ENCODE data around the gene PSMA6.
"Not testable (repeated sequence)": the region's sequence is repeated elsewhere in the genome, so short reads cannot be mapped to it uniquely, and the experiment has no call there.

Gene PSMA6

DNA sequence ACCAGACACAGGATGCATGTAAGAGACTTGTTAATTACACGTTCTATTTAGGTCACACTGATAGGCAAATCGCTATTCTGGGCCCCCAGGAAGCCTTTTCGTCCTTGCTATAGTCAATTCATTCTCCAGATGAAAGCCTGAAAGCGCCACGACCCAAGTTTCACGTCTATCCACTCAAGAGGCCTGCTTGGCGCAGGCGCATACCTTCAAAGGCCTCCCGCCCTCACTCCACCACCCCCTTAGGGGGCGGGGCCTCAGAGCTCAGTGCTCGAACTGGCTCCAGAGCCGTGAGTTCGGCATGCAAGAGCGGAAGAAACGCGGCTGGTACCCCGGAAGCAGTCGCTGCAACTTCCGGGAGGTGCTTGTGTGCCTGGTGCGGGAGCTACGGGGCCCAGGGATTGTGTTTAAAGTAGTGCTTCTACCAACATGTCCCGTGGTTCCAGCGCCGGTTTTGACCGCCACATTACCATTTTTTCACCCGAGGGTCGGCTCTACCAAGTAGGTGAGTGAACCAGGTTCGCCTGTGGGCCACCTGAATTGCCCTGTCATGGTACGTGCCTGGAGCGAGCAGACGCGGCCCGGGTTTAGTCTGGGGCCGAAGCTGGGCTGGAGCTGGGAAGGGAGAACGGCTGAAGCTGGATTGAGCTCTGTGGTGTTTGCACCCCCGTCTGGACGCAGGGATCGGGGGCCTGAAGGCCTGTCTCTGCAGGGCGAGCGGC lies at the start of gene PSMA6:
TSS of gene PSMA6 (plus strand) at position 332 of the 719 bp plus-strand sequence. CDS start at position 427, 95 bp downstream.
- peak; percentile 92 for DNase-seq (ENCODE audit: low read depth)

DNA sequence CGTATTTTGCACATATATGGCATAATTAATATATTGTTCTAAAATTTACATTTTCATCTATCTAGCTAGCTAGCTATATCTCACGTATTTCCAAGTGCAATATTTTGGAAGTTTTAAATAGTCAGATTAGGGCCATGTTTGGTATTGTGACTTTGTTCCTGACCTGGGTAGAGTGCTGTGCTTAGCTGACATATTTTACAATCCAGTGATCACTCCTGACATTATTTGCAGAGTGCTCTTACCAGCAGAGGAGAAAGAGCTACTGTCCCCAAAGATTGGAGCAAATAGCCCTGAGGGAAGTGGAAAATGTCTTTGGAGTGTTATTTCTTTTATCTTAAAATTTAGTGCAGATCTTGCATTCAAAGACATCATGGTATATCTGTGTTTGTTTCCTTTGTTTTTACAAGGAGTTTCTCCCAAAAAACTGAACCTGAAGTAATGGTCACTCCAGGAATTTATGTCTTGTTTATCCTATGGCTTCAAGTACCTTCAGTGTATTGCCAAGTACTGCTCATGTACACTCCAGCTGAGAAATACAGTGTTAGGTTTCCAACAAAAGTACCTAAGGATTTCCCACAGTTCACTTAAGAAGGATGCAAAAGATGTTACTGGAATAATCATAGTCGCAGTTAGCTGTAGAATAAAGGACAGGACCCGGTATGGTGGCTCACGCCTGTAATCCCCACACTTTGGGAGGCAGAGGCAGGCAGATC lies 49.4 kb upstream of the PSMA6 start:
- no peak for DNase-seq (ENCODE audit: low read depth)

DNA sequence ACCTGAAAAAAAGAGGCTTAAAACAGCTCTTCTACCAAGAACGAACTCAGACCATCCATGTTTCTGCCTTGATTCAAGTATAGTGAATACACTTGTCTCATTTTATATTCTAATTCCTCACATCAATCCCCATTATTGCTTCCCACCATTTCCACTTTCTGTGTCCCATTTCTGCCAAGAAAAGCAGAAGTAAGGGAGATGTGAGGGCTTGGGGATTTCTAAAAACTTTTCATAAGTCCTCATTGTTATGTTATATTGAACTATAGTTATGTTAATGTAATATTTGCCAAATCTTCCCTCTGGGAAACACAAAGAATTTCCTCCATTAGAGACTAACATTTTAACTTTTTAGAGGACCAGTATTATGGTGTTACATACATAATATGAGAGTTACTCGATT lies 48.2 kb upstream of the PSMA6 start:
- DNase-seq (ENCODE audit: low read depth), result no peak

DNA sequence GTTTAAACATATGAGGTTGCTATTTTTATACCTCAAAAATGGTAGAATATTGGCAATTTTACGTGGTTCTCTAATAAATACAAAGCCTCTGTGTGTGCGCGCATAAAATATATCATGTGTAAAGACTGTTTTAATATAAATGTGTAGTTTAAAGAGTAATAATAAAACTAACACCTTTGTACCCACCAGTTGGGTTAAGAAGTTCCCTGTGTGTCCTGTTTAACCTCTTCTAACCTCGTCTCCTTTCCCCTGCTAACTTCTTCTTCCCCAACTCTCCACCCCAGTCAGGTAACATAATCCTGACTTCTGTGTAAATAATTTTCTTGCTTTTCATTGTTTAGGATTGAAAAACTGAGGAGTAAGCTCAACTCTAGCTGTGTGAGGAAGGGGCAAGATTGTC lies 47.6 kb upstream of the PSMA6 start:
- no peak for DNase-seq (ENCODE audit: low read depth)

DNA sequence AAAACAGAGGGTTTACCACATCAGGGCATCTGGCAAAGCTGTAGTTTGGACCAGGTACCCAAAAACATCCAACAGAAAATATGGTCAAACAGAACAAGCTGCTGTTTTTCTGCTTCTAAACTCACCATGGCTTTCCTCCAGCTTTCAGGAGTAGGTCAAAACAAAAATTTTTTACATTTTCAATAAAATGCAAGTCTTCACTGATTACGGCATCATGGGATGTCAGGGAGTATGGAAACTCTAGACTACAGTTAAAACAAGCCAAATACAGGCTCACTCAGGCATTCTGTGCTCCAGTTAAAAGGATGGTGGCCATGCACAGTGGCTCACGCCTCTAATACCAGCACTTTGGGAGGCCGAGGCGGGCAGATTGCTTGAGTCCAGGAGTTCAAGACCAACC lies 47.1 kb upstream of the PSMA6 start:
- no peak for DNase-seq (ENCODE audit: low read depth)

DNA sequence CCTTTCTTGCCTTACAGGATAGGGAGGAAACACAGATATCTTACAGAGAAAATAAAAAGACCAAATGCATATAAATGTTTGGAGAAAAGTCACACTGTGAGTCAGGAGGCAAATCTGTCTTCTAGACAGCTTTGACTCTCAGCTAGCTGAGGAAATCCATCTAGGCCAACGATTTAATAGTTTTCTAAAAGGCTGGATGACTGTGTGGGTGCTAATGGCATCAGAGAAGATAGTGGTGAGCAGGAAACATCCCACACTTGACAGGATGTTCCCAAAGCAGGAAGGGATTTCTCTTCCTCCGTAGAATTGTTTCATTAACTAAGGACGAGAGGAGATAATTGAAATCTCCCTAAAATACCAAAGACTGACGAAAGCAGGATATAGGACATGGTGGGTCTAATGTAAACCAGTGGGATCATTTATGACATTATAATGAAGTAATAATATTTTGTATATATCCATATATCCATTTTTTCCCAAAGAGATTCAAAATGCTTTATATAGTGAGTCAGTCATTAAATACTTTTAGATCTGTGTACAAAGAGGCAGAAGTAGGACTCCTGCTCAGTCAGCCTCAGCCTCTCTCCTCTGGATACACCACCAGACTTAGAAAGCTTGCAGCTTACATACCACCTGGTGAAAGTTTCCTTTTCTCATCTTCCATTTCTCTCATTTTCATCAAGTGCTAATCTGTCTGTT lies 44.3 kb upstream of the PSMA6 start:
- no peak for DNase-seq (ENCODE audit: low read depth)

DNA sequence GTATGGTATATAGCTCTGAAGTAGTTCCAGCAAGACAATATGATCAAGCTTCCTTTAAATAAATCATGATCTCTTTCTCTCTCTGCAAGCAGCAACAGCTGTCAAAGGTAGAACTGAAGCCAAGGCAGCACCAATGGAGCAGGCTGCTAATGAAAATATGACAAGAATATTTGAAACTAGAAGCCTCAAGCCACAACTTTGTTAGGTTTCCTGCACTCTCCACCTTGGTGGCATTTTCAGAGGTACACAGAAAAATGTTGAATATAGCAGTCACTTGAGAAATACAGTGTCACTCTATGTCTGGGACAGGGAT lies 43.8 kb upstream of the PSMA6 start:
- no peak for DNase-seq (ENCODE audit: low read depth)

DNA sequence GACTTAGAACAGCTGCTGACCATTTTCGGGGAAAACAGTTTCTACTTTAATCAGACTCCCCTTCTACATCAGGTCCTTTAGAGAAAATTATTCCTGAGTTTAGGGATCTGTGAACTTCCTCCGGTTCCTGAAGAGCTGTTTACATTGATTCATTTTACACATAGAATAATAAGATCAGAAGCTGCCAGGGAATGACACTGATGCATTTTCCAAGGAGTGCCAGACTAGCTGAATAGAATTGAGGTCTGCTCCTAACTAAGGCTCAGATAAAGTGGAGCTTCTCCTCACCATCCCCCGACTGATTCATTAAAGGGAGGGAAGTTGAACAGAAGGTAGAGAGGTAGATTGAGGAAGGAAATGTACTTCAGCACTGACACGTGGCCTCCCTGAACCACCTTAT lies 41.9 kb upstream of the PSMA6 start:
- DNase-seq (ENCODE audit: low read depth), result no peak

DNA sequence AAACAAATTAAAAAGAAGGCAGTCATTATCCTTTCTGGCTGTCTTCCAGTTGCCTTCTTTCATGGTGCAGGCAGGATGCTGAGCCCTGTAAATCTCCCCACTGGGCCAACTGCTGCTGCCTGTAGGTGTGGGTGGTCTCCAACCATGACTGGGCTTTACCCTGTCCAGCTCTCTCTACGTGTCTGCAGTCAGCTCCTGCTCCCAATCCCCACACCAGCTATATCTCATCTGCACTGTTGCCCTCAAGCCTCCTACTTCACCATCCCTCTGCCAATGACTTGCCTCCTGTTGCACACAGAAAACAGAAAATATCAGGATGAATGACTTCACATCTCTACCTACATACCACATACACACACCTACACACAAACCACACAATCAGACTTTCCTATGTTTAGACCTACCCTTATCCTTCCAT lies 39.7 kb upstream of the PSMA6 start:
- DNase-seq (ENCODE audit: low read depth), result no peak

DNA sequence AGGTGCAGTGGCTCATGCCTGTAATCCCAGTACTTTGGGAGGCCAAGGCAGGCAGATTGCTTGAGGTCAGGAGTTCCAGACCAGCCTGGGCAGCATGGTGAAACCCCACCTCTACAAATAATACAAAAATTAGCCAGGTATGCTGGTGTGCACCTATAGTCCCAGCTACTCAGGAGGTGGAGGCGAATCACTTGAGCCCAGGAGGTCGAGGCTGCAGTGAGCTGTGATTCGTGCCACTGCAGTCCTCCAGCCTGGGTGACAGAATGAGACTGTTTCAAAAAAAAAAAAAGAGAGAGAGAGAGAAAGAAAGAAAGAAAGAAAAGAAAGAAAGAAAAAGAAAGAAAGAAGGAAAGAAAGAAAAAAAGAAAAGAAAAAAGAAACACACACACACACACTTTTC lies 39.1 kb upstream of the PSMA6 start:
- not testable (repeated sequence) for DNase-seq (ENCODE audit: low read depth)

DNA sequence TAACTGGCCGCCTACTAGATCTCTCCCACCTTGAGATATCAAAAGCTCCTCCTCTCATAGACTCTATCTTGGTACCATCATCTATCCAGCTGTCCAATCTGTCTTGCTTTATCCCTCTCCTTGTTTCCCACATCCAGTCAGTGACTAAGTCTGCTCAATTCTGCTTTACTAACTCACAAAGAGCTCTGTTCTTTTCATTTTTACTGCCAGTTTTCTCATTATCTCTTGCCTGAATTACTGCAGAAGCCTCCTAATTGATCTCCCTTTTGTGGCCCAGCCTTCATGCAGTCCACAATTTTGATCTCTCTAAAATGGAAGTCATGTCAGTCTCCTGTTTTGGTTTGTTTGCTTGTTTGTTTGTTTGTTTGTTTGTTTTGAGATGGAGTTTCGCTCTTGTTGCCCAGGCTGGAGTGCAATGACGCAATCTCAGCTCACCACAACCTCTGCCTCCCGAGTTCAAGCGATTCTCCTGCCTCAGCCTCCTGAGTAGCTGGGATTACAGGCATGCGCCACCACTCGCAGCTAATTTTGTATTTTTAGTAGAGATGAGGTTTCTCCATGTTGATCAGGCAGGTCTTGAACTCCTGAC lies 38.1 kb upstream of the PSMA6 start:
- not testable (repeated sequence) for DNase-seq (ENCODE audit: low read depth)

DNA sequence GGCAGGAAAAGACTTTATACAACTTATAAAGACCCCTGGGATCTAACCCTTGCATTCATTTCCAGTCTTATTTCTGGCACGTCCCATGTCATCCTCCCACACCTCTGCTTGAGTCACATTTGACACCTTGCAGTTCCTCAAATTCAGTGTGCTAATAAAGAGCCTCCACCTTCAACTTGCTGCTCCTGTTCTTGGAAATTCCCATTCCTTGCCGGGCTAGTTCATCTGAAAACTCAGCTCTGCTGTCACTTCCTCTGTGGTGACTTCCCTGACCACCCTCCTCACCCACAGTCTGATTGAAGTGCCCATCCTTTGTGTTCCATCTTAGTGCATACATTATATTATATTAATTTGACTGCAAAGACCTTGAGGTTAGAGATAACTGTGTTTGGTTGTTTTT lies 37.4 kb upstream of the PSMA6 start:
- no peak for DNase-seq (ENCODE audit: low read depth)

DNA sequence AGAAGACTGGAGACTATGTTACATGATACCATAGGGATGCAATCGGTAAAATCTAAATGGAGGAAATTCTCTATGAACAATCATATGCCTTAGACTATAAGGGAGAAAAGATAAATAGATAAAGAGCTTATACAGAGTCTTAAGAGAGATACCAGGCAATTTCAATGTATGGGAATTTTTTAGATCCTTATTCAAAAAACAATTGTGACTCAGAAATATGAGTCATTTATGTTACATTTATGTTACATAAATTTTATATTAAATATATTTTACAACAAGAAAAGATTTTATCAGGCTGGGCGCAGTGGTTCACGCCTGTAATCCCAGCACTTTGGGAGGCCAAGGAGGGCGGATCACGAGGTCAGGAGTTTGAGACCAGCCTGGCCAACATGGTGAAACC lies 36.5 kb upstream of the PSMA6 start:
- DNase-seq (ENCODE audit: low read depth), result no peak

DNA sequence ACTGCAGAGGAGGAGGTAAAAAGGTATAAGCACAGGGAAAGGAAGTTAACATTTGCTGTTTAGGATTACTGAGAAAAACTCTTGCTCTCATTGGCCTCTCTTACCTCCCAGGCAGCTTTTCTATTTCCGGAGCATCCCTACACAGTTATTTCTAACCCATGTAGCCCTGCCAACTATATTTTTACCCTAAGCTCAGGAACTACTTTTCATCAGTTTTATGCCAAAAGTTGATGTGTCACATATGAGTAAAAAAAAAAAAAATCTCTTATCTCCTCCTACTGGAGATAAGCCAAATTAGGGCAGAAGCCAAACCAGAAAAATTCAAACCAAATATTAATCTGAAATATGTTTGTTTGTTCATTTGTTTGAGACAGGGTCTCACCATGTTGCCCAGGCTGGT lies 34.4 kb upstream of the PSMA6 start:
- DNase-seq (ENCODE audit: low read depth), result no peak

DNA sequence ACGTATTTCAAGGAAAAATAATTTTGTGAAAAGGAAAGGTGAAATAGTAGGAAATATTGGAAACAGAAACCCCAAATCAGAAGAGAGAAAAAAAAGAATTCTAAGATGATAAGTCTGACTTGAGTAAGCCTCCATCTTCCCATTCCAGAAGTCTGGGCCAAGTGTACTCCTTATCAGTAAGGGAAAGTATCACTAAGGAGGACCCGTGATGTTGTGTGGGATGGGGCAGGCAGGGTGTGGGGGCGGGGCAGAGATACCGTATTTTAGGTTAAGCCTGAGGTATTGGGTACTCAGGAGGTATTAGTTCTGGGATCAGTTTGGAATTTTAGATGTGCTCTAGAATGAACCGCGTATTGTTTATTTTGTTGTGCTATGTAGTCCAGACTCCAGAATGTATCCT lies 33.8 kb upstream of the PSMA6 start:
- no peak for DNase-seq (ENCODE audit: low read depth)

DNA sequence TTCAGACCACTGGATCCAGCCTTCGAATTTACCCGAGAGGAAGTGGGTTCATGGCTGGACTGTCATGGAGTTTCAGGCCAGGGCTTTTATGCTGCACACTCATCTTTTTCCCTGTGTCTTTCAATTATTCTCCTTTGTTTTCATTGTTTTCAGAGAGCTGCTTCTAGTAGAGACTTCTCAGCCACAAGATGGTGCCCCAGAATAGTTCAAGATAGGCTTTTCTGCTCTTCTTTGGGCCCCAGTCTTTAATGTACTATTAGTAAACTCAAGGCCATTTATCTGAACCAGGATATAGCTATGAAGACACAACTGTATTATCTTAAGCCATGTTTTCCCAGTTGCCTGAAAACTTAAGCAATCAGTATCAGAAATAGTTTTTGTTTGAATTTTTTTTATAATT lies 30.4 kb upstream of the PSMA6 start:
- no peak for DNase-seq (ENCODE audit: low read depth)

DNA sequence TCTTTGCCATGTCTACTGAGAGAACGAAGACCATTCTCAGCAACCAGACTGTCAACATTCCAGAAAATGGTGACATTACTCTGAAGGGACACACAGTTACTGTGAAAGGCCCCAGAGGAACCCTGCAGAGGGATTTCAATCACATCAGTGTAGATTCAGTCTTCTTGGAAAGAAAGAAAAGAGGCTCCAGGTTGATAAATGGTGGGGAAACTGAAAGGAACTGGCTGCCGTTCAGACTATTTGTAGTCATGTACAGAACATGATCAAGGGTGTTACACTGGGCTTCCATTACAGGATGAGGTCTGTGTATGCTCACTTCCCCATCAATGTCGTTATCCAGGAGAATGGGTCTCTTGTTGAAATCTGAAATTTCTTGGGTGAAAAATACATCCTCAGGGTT lies 29.7 kb upstream of the PSMA6 start:
- DNase-seq (ENCODE audit: low read depth), result no peak

DNA sequence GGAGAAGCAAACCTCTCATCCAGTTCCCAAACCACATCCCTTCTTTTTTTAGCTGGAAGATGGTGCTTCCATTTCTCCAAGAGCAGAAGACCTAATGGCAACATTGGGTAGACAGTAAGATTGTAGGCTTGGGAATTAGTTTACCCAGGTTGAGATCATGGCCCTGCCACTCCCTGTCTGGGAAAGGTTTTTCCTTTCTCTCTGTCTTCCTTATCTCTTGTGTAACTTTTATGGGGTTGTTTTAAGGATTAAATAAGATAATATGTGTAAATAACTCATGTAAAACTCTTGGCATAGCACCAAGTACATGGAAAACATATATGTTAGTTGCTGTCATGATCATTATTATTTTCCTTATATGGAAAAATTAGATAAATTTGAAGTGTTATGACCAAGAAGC lies 23.2 kb upstream of the PSMA6 start:
- DNase-seq (ENCODE audit: low read depth), result no peak

DNA sequence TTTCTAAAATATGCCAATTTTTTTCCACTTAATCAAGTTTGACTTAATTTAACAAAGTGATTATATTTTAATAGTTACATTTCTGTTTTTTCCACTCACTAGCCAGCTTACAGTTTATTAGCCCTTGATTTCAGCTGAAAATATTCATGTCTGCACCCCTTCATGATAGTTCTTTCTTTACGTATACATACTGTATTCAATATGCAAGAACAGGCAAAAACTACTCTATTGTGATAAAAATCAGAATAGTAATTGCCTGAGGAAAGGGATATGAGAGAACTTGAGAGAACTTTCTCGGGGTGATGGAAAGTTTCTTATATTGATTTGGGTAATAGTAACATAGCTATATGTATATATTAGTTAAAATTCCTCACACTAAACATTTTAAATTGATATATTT lies 17.4 kb upstream of the PSMA6 start:
- no peak for DNase-seq (ENCODE audit: low read depth)

DNA sequence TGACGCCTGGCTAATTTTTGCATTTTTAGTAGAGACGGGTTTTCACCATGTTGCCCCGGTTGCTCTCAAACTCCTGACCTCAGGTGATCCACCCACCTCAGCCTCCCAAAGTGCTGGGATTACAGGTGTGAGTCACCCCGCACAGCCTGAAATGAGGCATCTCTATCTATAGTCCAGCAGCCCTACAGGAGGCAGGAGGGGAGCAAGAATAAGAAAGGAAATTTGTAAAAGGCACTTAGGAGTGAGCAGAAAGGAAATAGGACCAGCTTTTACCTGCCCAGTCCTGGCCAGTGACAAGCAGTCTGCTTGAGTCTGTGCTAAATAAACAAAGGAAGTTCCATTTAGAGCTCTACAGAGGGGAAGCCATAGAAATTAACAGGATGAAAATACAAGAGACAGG lies 15.0 kb upstream of the PSMA6 start:
- DNase-seq (ENCODE audit: low read depth), result no peak

DNA sequence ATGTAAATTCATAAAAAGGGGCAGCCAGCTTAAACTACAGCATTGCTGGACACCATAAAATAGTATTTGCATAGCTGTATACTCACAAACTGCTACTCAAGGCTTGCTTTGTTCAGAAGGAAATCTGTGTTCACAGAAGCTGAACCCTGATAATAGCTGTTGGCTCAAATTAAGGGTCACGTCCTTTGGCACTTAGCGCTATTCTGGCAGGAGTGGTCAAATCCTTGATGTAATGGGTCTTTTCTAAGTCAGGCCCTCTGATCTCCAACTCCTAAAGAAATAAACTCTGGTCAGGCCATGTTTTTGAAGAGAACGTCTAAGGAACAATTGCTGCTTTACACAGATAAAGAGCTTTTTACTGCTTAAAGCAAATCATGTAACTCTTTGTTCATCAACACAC lies 12.8 kb upstream of the PSMA6 start:
- DNase-seq (ENCODE audit: low read depth), result no peak

DNA sequence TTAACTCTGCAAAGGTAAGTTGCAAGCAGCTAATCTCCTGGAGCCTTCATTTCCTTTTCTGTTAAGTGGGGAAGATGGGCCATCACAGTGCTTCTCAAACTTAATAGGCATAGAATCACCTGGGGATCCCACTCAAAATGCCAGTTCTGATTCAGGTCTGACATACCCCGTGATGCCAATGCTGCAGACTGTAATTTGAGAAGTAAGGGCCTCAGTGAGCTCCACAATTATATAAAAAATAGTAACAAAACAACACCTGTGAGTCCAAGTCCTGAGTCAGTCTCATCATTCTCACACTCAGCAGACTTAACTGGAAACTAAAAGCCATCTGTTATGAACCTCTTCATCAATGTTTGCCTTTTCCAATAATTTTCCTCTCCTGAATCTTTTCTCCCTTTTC lies 10.8 kb upstream of the PSMA6 start:
- DNase-seq (ENCODE audit: low read depth), result no peak

DNA sequence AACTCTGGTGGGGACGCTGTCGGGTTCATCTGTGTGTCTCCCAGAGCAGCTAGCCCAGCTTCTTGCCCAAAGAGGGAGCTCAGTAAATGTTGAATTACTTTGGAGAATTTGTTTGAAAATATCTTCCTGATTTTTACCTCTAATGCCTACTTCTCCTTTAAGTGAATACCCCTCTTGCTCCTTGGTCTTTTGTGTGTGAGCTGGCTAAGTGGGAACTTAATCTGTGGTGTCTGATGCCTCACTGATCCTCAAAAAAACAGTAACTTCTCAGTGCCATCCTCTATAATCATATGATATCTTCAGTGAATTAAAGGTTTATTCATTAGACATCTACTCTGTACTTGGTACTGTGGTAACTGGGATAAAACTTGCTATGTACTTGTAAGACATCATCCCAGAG lies 7.7 kb upstream of the PSMA6 start:
- DNase-seq (ENCODE audit: low read depth), result no peak

Measured in GM04503 (cell line).